ENCODE measurements around the gene SFXN5.
"Not testable (repeated sequence)": the region's sequence is repeated elsewhere in the genome, so short reads cannot be mapped to it uniquely, and the experiment has no call there.

SFXN5 gene

DNA sequence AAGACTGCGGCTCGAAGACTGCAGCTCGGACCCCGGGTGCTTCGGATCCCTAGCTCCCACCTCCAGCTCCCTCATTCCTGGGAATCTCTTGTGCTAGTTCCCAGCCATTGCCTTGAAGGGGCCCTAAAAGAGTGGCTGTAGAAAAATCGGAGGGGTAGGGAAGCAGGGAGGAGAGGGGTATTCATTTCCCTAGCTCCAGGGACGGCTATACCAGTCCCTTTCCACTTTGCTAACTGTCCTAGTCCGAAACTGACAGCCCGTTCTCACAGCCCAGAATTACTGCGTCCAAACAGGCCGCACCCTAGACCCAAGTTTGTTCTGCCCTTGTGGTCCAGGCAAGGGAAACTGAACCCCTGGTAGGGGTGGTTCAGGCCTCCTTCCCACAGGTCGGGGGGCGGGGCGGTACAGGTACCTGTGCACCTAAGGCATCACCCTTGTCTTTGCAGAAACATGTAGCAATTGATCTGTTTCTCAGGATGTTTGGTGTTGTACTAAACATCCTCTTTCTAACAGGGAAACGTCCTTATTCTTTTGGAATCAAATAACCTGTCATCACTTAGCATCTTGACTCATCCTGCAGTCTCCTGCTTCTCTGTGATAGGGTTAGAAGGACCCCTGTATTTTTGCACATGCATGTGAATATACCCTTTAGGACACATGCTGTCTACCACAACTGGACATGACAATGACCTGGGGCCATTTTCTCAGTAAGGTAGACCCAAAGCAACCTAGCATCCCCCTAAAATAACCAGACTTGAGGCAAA is 150.2 kb downstream of the SFXN5 start:
- no peak for DNase-seq (ENCODE audit: low read depth)

DNA sequence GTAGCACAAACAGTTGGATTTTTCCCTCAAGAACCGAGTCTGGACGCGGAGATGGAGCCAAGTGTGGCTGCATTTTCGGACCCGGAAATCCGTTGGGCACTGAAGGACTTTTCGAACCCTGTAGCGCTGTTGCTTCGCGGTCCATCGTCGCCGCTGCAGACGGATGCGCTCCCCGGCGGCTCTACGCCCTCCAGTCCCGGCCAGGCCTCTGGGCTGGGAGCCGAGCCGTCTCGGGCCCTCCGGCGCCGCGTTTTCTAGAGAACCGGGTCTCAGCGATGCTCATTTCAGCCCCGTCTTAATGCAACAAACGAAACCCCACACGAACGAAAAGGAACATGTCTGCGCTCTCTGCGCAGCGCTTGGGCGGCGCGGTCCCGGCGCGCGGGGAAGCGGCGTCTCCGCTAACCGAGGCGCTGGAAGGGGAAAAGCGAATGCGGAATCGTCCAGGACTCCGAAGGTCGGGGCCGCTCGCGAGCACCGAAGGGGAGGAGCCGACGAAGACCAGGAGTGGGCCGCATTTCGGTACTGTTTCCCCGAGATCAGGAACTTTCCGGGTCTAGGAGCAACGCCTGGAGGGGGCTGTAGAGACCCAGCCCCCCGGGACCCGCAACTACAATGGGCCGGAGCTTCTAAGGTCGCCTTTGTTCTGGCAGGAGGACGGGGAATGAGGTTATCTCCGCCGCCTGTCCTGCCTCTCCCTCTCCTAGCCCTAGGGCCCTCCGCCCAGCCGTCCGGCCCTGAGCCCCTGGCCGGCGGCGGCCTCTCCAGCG is 151.0 kb downstream of the SFXN5 start:
- DNase-seq (ENCODE audit: low read depth): no peak

DNA sequence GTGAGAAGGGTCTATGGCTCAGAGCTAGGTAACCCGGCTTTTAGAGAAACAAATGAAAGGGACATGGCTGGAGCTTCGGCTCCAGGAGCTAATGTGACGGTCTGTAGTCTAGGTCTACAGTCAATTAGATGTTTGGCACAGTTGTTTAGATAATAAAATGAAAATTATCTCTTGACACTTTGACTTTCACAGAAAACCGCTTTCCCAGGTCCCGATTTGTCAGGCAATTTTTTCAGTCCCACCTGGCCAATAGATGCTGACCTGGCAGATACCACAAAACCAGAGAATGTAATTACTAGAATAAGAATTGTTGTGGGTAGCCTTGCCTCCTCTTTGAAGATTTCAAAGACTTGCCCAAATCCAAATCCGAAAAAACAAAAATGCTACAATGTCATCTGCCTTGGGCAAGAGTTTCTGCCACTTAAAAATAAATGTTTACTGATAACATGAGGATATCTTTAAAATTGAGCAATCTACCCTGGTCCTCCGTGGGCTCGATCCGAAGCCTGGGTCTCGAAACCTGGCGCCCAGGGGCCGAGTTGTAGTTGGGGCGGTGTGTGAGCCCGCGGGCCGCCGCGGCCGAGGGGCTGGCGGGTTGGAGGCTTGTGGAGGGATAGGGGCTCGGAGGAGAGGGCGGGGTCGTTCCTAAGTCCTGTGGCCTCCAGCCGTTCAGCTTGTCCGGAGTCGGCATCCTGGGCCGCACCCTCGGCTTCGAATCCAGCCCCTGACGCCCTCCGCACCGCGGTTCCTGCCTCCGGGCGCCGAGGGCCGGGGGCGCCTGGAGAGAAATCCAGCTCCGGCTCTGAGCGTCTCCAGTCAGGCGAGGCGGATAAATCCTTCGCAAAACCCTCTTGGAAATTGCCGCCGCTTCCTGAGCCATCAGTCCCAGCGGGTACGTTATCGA is 151.8 kb downstream of the SFXN5 start:
- no peak for DNase-seq (ENCODE audit: low read depth)

DNA sequence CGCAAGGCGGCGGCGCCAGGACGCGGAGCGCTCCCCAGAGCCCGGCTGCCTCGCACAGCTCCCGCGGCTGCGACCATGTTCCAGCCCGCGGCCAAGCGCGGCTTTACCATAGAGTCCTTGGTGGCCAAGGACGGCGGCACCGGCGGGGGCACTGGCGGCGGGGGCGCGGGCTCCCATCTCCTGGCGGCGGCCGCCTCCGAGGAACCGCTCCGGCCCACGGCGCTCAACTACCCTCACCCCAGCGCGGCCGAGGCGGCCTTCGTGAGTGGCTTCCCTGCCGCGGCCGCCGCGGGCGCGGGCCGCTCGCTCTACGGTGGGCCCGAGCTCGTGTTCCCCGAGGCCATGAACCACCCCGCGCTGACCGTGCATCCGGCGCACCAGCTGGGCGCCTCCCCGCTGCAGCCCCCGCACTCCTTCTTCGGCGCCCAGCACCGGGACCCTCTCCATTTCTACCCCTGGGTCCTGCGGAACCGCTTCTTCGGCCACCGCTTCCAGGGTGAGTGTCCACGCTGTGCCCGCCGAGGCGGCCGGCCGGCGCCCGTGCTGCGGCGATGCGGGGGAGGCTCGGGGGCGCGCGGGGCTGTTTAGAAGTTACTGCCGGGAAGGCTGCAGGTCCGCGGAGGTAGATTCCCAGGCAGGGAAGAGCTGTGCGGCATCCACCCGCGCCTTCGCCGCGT is 153.5 kb downstream of the SFXN5 start:
- DNase-seq (ENCODE audit: low read depth): no peak

DNA sequence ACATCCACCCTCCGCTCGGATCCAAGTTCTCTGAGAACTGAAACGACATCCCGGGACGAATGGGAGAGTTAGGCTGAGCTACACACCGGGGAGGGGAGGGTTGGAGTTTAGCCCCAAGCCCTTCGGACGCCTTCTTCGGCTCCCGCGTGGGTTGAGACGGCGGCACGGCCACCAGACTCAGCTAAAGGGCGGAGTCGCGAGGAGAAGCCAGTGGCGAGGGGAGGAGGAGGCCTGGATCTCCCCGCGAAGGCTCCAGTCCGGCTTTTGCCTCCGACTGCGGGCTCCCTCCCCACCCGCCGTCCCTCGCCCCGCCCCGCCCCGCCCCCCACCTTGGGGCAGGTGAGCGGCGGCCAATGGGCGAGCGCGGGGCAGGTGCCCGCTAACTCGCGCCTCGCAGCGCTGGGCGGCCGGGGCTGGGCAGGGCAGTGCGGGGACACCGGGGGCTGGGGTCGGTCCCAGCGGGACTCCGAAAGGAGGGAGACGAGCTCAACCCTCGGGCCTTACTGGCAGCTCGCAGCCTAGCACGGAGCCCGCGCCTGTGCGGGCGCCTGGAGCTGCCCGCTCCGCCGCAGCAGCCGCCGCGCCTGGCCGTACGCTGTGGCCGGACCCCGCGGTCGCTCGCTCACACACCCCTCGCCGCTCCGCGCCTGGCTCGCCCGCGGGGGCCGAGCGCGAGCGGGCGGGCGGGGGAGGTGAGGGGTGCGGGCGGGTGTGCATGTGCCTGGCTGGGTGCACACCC is 154.2 kb downstream of the SFXN5 start, which contains the start of gene EMX1:
Gene EMX1, plus strand, starts transcription at position 382 of the 739 bp plus-strand sequence. Its CDS starts 334 bp downstream, at position 716.
- no peak for DNase-seq (ENCODE audit: low read depth)

DNA sequence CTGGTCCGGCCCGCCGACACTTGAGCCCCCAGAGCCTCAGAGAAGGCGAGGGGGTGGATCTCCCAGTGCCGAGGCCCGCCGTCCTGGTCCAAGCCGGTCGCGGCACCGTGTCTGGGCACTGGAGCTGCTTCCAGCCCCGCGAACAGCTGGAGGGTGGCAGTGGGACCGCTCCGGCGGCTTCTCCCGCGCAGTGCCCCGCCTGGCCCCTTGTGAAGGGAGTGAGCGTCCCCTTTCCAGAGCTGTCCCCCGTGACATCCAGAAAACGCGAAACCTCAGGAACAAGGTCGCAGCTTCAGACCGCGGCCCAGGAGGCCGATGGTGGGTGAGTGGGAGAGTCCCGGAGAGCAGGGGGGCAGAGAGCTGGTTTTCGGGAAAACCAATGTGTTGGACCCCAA is 154.8 kb downstream of the SFXN5 start:
- no peak for DNase-seq (ENCODE audit: low read depth)

DNA sequence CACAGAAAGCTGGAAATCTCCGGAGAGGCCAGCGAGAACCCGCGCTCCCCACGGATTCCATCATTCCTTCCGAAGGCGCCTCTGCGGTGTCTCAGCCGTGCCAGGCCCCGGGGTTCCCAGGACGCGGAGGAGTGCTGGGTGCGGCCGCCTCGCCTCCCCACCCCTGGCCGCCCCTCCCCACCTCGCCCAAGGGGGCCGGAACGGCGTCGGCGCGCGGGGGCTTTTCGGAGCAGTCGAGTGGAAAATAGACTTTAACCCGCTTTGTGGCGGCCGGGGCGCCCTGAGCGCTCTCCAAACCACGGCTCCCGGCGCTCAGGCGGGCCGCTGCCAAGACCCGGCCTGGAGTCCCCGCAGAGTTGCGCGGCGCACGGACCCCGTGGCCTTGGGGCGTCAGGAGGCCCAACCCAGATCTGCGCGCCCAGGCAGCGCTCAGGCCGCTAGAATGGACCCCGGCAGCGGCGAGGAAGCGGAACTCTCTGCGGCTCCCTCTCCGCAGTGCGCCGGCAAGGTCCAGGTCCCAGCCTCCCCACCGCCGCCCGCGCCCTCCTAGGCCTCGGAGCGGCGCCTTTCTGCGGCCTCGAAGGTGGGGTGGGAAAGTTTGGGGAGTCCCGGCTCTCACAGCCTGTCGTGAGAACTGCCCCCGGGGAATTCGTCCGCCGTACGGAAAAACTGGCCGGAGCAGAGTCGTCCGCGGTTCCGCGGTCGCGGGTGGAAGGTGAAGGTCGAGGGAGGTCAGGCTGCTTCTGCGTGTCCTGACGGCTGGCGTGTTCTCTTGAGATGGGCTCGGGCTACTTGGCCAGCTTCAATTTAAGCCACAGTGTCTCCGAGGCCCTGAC is 155.4 kb downstream of the SFXN5 start:
- DNase-seq (ENCODE audit: low read depth): no peak

DNA sequence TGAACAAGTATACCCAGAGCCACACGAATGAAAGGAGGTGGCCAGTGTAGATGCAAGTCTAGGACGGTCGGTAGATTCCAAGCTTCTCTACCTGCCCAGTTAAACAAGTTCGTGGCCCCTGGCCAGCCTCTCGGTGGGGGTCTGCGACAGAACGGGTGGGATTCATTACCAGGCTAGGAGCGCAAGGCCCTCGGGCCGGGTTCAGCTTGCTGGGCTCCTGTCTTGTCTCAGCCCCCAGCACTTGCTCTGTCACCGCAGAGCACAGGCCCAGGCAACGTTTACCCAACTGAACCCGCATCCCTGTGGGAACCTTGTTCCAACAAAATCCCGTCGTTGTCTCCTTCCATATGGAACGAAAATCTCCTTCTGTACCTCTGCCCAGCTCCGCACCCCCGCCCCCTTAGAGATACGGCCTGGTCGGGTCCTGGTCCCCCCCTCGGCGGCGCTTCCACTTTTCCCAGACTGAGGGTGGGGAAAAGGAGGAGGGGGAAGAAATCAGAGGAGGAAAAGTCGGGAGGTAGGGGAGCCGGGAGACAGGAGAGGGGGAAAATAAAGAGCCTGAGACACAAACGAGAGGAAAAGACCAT is 156.1 kb downstream of the SFXN5 start:
- no peak for DNase-seq (ENCODE audit: low read depth)

DNA sequence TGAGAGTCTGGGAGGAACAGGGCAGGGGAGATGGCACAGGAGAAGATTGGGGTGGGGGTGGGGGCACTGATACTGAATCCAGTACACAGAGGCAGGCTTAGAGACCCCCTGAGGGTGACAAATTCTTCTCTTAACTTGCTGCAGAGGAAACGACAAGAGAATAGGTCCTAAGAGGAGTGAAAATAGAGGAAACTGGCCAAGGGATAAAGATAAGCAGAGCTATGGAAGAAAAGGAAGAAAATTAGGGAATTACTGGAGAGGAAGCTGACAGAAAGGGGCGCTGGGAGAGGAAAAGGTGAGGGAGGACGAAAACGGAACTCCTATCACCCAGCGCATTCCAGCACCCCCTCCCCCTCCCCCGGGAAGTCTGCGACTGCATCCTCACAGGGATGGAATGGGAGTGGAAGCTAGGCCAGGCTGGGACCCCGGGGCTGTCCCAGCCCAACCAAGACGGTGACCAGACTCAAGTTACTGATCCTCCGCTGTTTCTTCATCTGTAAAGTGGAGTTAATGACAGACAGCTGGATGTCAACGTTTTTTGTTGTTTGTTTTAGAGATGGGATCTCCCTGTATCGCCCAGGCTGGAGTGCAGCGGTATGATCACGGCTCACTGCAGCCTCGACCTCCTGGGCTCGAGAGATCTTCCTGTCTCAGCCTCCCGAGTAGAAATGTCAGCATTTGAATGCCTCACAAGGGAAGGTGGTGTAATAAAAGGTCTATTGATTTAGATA is 156.8 kb downstream of the SFXN5 start:
- no peak for DNase-seq (ENCODE audit: low read depth)

DNA sequence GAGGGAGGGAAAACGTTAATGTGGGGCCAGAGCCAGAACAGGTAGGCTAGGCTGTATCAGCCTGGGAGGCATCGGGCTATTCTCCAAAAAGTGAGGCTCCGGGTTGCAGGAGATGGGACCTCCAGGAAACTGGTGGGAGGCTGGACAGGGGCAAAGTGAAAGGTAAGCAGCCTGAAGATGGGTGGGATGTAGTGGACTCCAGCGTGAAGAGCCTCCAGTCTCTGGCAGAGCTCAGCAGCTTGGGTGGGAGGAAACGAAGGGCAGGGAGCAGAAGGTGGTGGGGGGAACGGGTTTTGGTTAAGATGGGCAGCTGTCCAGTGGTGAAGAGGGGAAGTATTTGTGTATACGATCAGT is 157.3 kb downstream of the SFXN5 start:
- no peak for DNase-seq (ENCODE audit: low read depth)

DNA sequence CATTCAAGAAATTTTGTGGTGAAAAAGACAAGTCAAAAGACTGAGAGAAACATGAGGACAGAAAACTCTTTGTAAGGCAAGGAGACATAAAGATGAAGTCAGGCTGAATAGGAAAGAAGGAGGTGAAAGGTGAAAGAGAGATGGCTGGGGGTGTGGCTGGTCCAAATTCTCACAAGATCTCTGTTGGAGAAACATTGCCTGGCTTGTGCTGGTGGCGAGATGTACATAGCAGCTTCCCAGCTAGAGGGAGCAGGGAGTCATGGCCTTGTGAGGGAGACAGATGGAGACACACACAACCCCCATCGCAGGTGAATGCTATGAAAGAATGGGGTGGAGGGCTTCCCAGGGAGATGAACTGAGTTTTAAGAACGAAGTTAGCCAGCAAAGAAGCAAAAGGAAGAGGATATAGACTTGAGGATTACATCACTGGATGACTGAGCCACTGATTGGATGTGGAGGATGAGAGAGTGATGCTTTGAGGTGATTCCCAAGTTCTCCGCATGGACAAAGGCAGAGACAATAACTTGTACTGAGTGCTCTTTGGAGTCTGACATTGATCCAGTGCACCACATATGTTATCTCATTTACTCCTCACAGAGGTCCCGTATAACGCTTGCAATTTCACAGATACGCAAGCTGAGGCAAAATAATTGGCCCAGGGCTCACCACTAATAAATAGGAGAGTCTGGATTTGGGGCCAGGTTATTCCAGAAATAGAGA is 157.9 kb downstream of the SFXN5 start:
- DNase-seq (ENCODE audit: low read depth): no peak

DNA sequence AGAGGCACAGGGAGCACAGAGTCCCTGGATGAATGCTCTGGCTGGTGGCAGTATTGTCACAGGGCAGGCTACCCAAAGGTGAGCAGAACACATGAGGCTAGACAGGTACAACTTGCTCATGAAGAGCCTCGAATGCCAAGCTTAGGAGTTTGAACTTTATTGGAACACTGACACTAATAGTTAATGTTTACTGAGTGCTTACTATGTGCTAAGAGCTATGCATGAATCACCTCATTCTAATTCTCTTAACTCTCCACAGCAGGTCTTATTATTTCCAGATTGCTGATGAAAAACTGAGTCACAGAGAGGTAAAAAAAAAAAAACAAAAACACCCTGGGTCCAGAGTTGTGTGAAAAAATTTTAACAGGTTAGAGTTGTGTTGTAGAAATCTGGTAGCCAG is 160.3 kb downstream of the SFXN5 start:
- no peak for DNase-seq (ENCODE audit: low read depth)

DNA sequence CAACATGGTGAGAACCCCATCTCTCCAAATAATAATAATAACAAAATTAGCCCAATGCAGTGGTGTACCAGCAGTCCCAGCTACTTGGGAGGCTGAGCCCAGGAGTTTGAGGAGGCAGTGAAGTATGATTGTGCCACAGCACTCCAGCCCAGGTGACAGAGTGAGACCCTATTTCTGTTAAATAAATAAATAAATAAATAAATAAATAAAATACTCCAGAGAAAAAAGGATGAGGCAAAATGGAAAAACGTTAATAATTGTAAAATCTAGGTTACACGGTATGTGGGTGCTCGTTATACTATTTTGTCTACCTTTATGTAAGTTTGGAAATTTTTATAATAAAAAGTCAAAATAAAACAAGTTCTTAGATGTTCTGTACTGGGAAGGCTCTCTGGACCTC is 162.8 kb downstream of the SFXN5 start:
- DNase-seq (ENCODE audit: low read depth): no peak

DNA sequence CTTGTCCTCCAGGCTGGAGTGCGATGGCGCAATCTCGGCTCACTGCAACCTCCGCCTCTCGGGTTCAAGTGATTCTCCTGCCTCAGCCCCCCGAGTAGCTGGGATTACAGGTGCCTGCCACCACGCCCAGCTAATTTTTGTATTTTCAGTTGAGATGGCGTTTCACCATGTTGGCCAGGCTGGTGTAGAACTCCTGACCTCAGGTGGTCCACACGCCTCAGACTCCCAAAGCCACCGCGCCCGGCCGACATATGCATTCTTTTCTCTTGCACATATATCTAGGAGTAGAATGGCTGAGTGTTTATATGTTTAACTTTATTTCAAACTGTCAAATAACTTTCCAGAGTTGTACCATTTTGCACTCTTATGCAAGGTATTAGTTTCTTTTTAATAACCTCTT is 164.1 kb downstream of the SFXN5 start:
- not testable (repeated sequence) for DNase-seq (ENCODE audit: low read depth)

DNA sequence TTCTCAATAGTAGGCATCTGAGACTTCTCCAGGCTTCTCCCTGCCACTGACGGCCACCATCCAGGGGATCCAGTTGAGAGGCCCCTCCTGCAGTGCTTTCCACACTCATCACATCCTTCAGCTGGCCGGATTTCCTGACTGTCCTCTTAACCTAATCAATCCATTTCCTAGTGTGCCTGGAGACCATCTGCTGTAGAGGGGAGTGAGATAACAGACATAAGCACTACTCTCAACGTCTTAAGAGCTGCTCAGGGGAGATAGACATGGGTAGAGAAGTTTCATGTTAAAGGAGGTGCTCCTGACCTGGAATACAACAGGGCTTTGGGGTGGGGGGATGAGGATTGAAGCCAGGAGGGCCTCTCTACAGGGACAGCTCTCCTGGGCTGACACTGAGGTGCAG is 170.1 kb downstream of the SFXN5 start:
- no peak for DNase-seq (ENCODE audit: low read depth)

DNA sequence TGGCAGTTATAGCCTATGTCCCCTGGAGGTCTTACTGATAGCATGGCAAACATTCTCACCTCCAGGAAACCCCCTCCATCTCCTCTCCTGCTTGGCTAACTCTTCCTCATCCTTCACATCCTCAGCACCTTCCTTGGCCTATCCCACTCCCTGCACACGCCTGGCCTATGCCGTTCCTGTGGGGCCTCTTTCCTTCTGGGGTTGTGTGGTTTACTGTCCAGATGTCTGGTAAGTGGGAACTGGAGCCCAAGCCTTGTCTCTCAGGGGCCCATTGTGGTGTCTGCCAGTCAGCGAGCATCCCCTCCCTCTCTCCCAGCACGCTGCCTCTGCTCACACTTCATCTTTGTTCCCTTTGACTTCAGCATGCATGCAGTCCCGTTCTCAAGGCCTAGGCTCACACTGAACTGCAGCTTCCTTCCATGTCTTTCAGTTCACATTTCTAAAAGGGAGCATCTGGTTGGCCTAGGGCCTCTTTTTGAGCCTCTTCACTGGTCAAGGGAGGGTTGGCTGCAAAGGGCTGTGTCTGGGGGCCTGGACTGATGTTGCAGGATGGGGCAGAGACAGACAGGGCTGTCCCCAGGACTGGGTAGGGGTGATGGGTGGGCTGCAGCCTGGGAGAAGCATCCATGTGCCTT is 171.2 kb downstream of the SFXN5 start:
- DNase-seq (ENCODE audit: low read depth): no peak

DNA sequence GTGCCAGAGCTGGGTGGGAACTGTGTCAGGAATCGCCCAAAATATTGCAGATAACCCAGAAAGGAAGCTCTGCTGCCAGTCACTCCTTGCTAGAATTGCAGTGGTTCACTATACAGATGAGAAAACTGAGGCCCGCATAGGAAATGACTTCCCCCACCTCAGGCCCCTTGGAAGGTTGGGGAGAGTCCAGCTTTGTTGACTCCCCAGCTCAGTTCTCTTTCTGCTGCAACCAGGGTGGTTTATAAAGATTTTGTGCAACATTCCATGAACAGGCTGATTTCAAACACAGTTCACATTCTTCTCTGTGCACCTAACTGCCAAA is 173.0 kb downstream of the SFXN5 start:
- DNase-seq (ENCODE audit: low read depth): no peak

All from activated gamma-delta T cell treated with anti-CD3 and anti-CD28 coated beads, Interleukin-2, amount 50 U/mL, for 16 hours (primary cell).